Lung (tissue), 12 donors: ENCODE data around the gene MAN1B1. TPM values are rescaled to one million over a fixed set of nuclear protein-coding genes. Genes with fewer than 3 reads are reported as not detected.

Experiments used
- ATAC-seq: fragments of 200-7000 bp; cut with Tn5 transposase; one replicate; pipeline ENCODE4 v1.9.1; 2020; ENCODE audit warnings: moderate number of reproducible peaks; ENCODE audit not compliant: insufficient read depth, low FRiP score
- DNase-seq, 3 donors: peaks; one replicate each; pipeline ENCODE4 v3.0.0-alpha.2; 2013 to 2017
- H3K27ac ChIP-seq, 2 donors: one replicate each; pipeline ENCODE4 v1.5.1; 2013; ENCODE audit warnings: mild to moderate bottlenecking in 2 of 2, moderate library complexity in 2 of 2, control low read depth in 1 of 2, inconsistent platforms in 1 of 2, low read depth in 1 of 2, low read length in 1 of 2
- H3K27me3 ChIP-seq, 3 donors: one replicate each; pipeline ENCODE4 v1.5.1; 2013; ENCODE audit warnings: low read length in 2 of 3; ENCODE audit not compliant: control insufficient read depth in 3 of 3, insufficient read depth in 3 of 3
- H3K36me3 ChIP-seq, 4 donors: one replicate each; pipeline ENCODE4 v1.5.1; 2013; ENCODE audit warnings: low read length in 4 of 4, mild to moderate bottlenecking in 1 of 4, moderate library complexity in 1 of 4; ENCODE audit not compliant: control insufficient read depth in 4 of 4, insufficient read depth in 4 of 4
- H3K4me1 ChIP-seq, 5 donors: one replicate each; pipeline ENCODE4 v1.5.1; 2013; ENCODE audit warnings: low read length in 5 of 5, mild to moderate bottlenecking in 2 of 5, moderate library complexity in 1 of 5; ENCODE audit not compliant: control insufficient read depth in 5 of 5, insufficient read depth in 5 of 5
- H3K4me3 ChIP-seq: one replicate; pipeline ENCODE4 v1.5.1; 2013; ENCODE audit warnings: mild to moderate bottlenecking, control low read depth, moderate library complexity
- H3K9ac ChIP-seq, 2 donors: one replicate each; pipeline ENCODE4 v1.5.1; 2013; ENCODE audit warnings: low read length in 2 of 2, control low read depth in 1 of 2; ENCODE audit not compliant: insufficient read depth in 1 of 2
- H3K9me3 ChIP-seq, 4 donors: one replicate each; pipeline ENCODE4 v1.5.1; 2013; ENCODE audit warnings: low read length in 3 of 4, mild to moderate bottlenecking in 1 of 4, moderate library complexity in 1 of 4; ENCODE audit not compliant: control insufficient read depth in 4 of 4, insufficient read depth in 3 of 4
- CTCF ChIP-seq: IDR thresholded peaks from 2 replicates; pipeline ENCODE4 v1.5.1; 2012; ENCODE audit warnings: mild to moderate bottlenecking; ENCODE audit errors: control extremely low read depth, extremely low read depth
- WGBS, 2 donors: extraction: QIAGEN DNeasy Blood & Tissue Kit; methylation state at CpG; one replicate each; pipeline ENCODE4 v1.1.7; 2013; 5-methylcytosine and 5-hydroxymethylcytosine counted together
- polyA plus RNA-seq, 2 donors: library from polyadenylated mRNA; stranded (reverse); fragments of 200-250 nt; gene quantifications; one replicate each; pipeline ENCODE4 v1.2.1, GENCODE V29; 2013
- total RNA-seq, 2 donors: library from RNA; depleted of rRNA in 1 of 2; stranded (reverse); fragments of >200 nt in 1 of 2; gene quantifications; one replicate each; pipeline ENCODE4 v1.2.1, GENCODE V29; 2014 to 2021
- donor health status: control.
- donor health status: control.
- donor health status: Bipolar disorder and iron deficiency.
- donor health status: healthy.
- donor health status: DM: yes; HTN: yes; CAD: no.

The MAN1B1 gene
- total and polyA plus RNA-seq, 4 donors, result 40.3 to 70.9 (median 56.8) TPM

GRCh38 chr9:137044502-137045177 lies 42.1 kb upstream of the MAN1B1 start:
- no peak for DNase-seq

GRCh38 chr9:137045294-137046087 lies 41.3 kb upstream of the MAN1B1 start:
- H3K4me1 ChIP-seq, result peaks cover 0 to 14% (median 0%) of the 10 kb centered on the region in 5 donors
- no peak overlapping the region for H3K9ac ChIP-seq
- H3K27me3 ChIP-seq, result peaks cover 8 to 39% (median 24%) of the 10 kb centered on the region in 3 donors
- WGBS, 2 donors, result 2 to 5% methylated on average over 52 to 96 of the region's 96 CpGs
- H3K27ac ChIP-seq, result peak overlapping the region; percentile 73 to 74
- ATAC-seq, result peak; percentile 9
- no peaks in the 10 kb centered on the region for H3K36me3 ChIP-seq
- no peak for TF ChIP-seq CTCF
- H3K9me3 ChIP-seq, result peaks cover 0 to 3% (median 0%) of the 10 kb centered on the region in 4 donors
- peak overlapping the region; percentile 59 for H3K4me3 ChIP-seq
- DNase-seq, result no peak

More at GRCh38 chr9:137044502-137045177, 42.1 kb upstream of the MAN1B1 start:
- no peak for ATAC-seq
- Histone ChIP-seq H3K36me3 (peaks cover 0 to 6% (median 0%) of the 10 kb centered on the region in 4 donors), H3K27me3 (peaks cover 8 to 39% (median 24%) of the 10 kb centered on the region in 3 donors), H3K9me3 (peaks cover 0 to 3% (median 0%) of the 10 kb centered on the region in 4 donors), H3K9ac (no peak overlapping the region), H3K4me1 (peaks cover 0 to 14% (median 0%) of the 10 kb centered on the region in 5 donors), H3K4me3 (peak overlapping the region; percentile 59), H3K27ac (peak overlapping the region; percentile 73 to 74)
- TF ChIP-seq CTCF, result no peak
- WGBS, 2 donors, result 17% methylated on average over 18 of the region's 18 CpGs

GRCh38 chr9:137046088-137046787 lies 40.5 kb upstream of the MAN1B1 start, which contains the start of gene NPDC1:
Gene NPDC1 (minus strand): TSS chr9:137046177. CDS start chr9:137045989, 188 bp downstream.
- peak; percentile 63 to 79 (median 69) for DNase-seq
- peaks cover 0 to 13% (median 0%) of the 10 kb centered on the region in 5 donors for H3K4me1 ChIP-seq
- 0 to 1% methylated on average over 56 to 57 of the region's 57 CpGs for WGBS, 2 donors
- H3K9me3 ChIP-seq, result peaks cover 0 to 3% (median 0%) of the 10 kb centered on the region in 4 donors
- TF ChIP-seq CTCF, result peak; percentile 73
- H3K36me3 ChIP-seq, result no peaks in the 10 kb centered on the region
- ATAC-seq, result peak; percentile 56
- H3K27me3 ChIP-seq, result peaks cover 8 to 39% (median 24%) of the 10 kb centered on the region in 3 donors
- H3K27ac ChIP-seq, result peak within 1 kb of the TSS; percentile 73 to 74
- peak within 1 kb of the TSS; percentile 59 for H3K4me3 ChIP-seq
- no peak within 1 kb of the TSS for H3K9ac ChIP-seq
